Gastrocnemius medialis (tissue), 4 donors: ENCODE results near the gene FPR3. TPM values are rescaled to one million over a fixed set of nuclear protein-coding genes. Genes with fewer than 3 reads are reported as not detected.

Experiments
- ATAC-seq, 2 donors: fragments of 150-250 bp; one replicate each; pipeline ENCODE4 v1.9.1; 2016
- DNase-seq, 2 donors: peaks; one replicate each; pipeline ENCODE4 v3.0.0-alpha.2; 2019
- H3K27ac ChIP-seq, 4 donors: fragments of 200-600 bp; sonication (generic); 1 replicate in 1 of 4; 2 replicates in 3 of 4; pipeline ENCODE4 v1.5.1; 2016 to 2018; ENCODE audit warnings: mild to moderate bottlenecking in 2 of 4, moderate library complexity in 1 of 4
- H3K27me3 ChIP-seq, 3 donors: fragments of 200-600 bp; sonication (generic) in 2 of 3; 1 replicate in 1 of 3; 2 replicates in 2 of 3; pipeline versions ENCODE4 v1.5.1 to v1.6.0; 2016 to 2019; ENCODE audit warnings: mild to moderate bottlenecking in 1 of 3, moderate library complexity in 1 of 3
- H3K36me3 ChIP-seq, 2 donors: fragments of 200-600 bp; sonication (generic) in 1 of 2; one replicate each; pipeline ENCODE4 v1.5.1; 2017 to 2018
- H3K4me1 ChIP-seq, 2 donors: fragments of 200-600 bp; sonication (generic) in 1 of 2; one replicate each; pipeline ENCODE4 v1.5.1; 2016 to 2017; ENCODE audit warnings: mild to moderate bottlenecking in 2 of 2
- H3K4me3 ChIP-seq, 4 donors: fragments of 200-600 bp; sonication (generic) in 3 of 4; 1 replicate in 1 of 4; 2 replicates in 3 of 4; pipeline ENCODE4 v1.5.1; 2016 to 2019; ENCODE audit warnings: mild to moderate bottlenecking in 2 of 4
- H3K9me3 ChIP-seq, 3 donors: fragments of 200-600 bp; sonication (generic) in 2 of 3; 1 replicate in 1 of 3; 2 replicates in 2 of 3; pipeline ENCODE4 v1.5.1; 2016 to 2019
- POLR2A ChIP-seq, 2 donors: fragments of 450-650 bp; IDR thresholded peaks; one replicate each; pipeline ENCODE4 v1.6.1; 2017; ENCODE audit warnings: antibody characterized with exemption in 2 of 2, mild to moderate bottlenecking in 2 of 2, moderate library complexity in 2 of 2
- in situ Hi-C, 4 donors: fragments of 200-750 bp; cut with MboI; loops; one replicate each; pipeline versions ENCODE4 v1.15.0 to v1.8.0; 2017; ENCODE audit warnings: low sequenced_read_pairs in 4 of 4
- intact Hi-C: fragments of 100-400 bp; cut with DNase I; formaldehyde crosslinking; loops from one replicate; pipeline ENCODE4 v1.15.1; 2023; ENCODE audit warnings: low total_unique reads
- total RNA-seq, 4 donors: library from RNA; depleted of rRNA; stranded (reverse); fragments of >200 nt; gene quantifications; one replicate each; pipeline versions ENCODE4 v1.1.0 to v1.2.3, GENCODE V29; 2016
- TF ChIP-seq, protein P1 (sequence below), 5 experiments: fragments of 450-650 bp in 3 of 5; fragments of 200-600 bp in 2 of 5; sonication (generic) in 2 of 5; IDR thresholded peaks in 4 of 5; conservative IDR thresholded peaks in 1 of 5; 1 replicate in 4 of 5; 2 replicates in 1 of 5; pipeline ENCODE4 v1.5.1; 2016 to 2019; ENCODE audit warnings: antibody characterized with exemption in 5 of 5, mild to moderate bottlenecking in 3 of 5, moderate library complexity in 3 of 5

The FPR3 gene
- total RNA-seq, 4 donors from 2014 or later: 0.66 to 2.2 (median 1.4) TPM

DNA sequence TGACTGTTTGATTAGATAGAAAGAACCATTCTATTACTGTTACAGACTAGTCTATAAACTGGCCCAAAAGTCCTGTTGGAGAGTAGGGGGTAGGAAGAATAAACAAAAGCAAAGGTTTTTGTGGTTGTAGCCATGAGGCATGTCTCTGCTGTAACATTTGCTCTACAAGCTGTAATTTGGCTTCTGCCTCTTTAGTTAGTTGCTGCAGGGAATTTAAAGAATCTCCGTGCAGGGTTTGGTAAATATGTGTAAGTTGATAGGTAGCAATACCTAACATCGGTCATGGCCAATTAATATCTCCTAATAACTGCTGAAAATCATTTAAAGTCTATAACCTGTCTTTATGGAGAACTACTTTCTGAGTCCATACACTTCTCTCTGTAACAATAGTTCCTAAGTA is 13.0 kb downstream of the FPR3 start:
- Histone ChIP-seq H3K36me3 (no peaks in the 10 kb centered on the region), H3K27me3 (no peaks in the 10 kb centered on the region), H3K27ac (no peak overlapping the region), H3K9me3 (no peaks in the 10 kb centered on the region), H3K4me3 (no peak overlapping the region), H3K4me1 (no peaks in the 10 kb centered on the region)
- TF ChIP-seq, protein P1, sequence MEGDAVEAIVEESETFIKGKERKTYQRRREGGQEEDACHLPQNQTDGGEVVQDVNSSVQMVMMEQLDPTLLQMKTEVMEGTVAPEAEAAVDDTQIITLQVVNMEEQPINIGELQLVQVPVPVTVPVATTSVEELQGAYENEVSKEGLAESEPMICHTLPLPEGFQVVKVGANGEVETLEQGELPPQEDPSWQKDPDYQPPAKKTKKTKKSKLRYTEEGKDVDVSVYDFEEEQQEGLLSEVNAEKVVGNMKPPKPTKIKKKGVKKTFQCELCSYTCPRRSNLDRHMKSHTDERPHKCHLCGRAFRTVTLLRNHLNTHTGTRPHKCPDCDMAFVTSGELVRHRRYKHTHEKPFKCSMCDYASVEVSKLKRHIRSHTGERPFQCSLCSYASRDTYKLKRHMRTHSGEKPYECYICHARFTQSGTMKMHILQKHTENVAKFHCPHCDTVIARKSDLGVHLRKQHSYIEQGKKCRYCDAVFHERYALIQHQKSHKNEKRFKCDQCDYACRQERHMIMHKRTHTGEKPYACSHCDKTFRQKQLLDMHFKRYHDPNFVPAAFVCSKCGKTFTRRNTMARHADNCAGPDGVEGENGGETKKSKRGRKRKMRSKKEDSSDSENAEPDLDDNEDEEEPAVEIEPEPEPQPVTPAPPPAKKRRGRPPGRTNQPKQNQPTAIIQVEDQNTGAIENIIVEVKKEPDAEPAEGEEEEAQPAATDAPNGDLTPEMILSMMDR (IDR thresholded peaks at IDR 0.05 in 4 of 5, conservative IDR thresholded peaks at IDR 0.05 in 1 of 5): no peak
- TF ChIP-seq POLR2A (IDR thresholded peaks at IDR 0.05): no peak
- ATAC-seq (no peak), DNase-seq (no peak)
- in situ Hi-C loops (no loop called here), intact Hi-C loops (no loop called here)

DNA sequence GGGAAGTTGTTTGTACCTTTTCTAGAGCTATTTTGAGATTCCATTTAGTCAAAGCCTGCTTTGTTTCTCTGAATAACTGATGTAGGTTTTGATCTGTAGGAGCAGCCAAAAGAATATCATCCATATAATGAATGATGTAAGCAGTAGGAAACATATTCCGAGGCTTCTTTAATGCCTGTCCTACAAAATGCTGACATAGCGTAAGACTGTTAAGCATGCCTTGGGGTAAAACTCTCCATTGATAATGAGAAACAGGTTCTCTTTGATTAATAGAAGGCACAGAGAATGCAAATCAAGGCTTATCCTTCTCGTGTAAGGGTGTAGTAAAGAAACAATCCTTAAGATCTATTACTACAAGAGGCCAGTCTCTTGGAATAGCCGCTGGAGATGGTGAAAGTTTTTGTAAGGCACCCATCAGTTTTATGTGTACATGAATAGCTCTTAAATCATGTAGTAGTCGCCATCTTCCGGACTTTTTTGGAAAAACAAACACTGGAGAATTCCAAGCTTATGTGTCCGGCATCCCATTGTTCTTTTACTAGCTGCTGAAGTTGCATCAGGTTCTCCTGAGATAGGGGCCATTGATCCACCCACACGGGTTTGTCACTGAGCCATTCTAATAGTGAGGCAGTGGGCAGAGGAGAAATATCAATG is 13.5 kb downstream of the FPR3 start:
- intact Hi-C loops (no loop called here), in situ Hi-C loops (no loop called here)
- H3K4me1 ChIP-seq: no peaks in the 10 kb centered on the region
- DNase-seq: no peak
- H3K9me3 ChIP-seq: no peaks in the 10 kb centered on the region
- ATAC-seq: no peak
- H3K36me3 ChIP-seq: no peaks in the 10 kb centered on the region
- H3K27ac ChIP-seq: no peak overlapping the region
- TF ChIP-seq, protein P1 (IDR thresholded peaks at IDR 0.05 in 4 of 5, conservative IDR thresholded peaks at IDR 0.05 in 1 of 5): no peak
- no peak for TF ChIP-seq POLR2A (IDR thresholded peaks at IDR 0.05)
- H3K27me3 ChIP-seq: no peaks in the 10 kb centered on the region
- no peak overlapping the region for H3K4me3 ChIP-seq

DNA sequence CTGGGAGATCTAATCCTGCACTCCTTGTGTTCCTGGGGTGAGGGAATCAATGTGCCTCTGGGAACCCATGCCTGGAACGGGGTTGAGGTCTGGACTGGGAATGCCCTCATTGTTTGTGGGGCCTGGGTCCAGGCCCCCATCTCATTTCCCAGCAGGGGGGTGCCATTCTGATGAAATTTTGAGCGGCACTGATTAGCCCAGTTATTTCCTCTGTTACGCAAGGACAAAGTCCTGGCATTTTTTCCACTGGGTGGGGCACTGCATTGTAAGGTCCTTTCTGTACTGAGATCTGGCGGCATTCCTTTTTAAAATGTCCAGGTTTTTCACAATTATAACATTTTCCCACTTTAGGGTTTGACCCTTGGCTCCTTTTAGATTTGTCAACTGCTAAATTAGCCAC is 14.8 kb downstream of the FPR3 start:
- TF ChIP-seq, protein P1 (IDR thresholded peaks at IDR 0.05 in 4 of 5, conservative IDR thresholded peaks at IDR 0.05 in 1 of 5): no peak
- no peak for TF ChIP-seq POLR2A (IDR thresholded peaks at IDR 0.05)
- no peak for ATAC-seq
- H3K27me3 ChIP-seq: no peaks in the 10 kb centered on the region
- H3K36me3 ChIP-seq: no peaks in the 10 kb centered on the region
- DNase-seq: peak in 1 of 2 donors; percentile 19
- in situ Hi-C loops (no loop called here), intact Hi-C loops (no loop called here)
- no peak overlapping the region for H3K27ac ChIP-seq
- no peaks in the 10 kb centered on the region for H3K4me1 ChIP-seq
- no peaks in the 10 kb centered on the region for H3K9me3 ChIP-seq
- no peak overlapping the region for H3K4me3 ChIP-seq

DNA sequence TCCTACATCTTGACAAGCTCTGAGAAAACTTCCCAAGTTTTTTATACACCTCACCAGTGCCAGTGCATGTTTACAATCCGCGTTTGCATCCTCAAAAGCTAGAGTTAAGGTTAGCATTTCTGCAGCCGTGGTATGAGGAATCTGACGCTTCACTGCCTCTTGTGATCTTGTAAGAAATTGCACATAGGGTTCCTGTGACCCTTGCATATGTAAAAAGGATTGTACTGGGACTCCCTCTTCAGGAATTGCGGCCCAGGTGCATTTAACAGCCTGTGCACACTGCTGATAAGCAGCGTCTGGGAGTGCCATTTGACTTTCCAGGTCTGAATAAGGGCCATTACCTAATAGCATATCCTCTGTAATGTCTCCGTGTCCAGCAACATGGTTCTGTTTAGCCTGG is 15.3 kb downstream of the FPR3 start:
- Histone ChIP-seq H3K27ac (no peak overlapping the region), H3K9me3 (no peaks in the 10 kb centered on the region), H3K4me3 (no peak overlapping the region), H3K27me3 (no peaks in the 10 kb centered on the region), H3K4me1 (no peaks in the 10 kb centered on the region), H3K36me3 (no peaks in the 10 kb centered on the region)
- no peak for DNase-seq
- in situ Hi-C loops (no loop called here), intact Hi-C loops (no loop called here)
- no peak for ATAC-seq
- no peak for TF ChIP-seq POLR2A (IDR thresholded peaks at IDR 0.05)
- TF ChIP-seq, protein P1 (IDR thresholded peaks at IDR 0.05 in 4 of 5, conservative IDR thresholded peaks at IDR 0.05 in 1 of 5): no peak

DNA sequence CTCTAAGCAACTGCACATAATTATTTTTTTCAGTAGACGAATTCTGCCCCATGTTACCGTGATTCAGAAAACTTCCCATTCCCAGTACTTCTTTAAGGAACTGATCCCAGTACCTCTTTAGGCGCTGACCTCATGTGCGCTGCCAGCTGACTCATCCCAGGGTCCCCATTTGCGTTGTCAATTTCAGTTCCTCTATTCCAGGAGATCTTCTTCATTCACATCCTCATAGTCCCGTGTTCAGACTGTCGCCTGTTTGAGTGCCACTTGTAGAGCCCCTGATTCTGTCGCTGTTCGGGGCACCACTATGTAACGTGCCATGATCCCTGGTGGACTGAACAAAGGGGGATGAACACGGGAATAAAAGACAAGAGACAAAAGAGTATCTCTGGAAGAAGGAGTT is 16.4 kb downstream of the FPR3 start:
- DNase-seq (peak; percentile 11 to 37), ATAC-seq (no peak)
- Histone ChIP-seq H3K4me3 (no peak overlapping the region), H3K27me3 (no peaks in the 10 kb centered on the region), H3K36me3 (no peaks in the 10 kb centered on the region), H3K27ac (no peak overlapping the region), H3K4me1 (no peaks in the 10 kb centered on the region), H3K9me3 (no peaks in the 10 kb centered on the region)
- TF ChIP-seq POLR2A (IDR thresholded peaks at IDR 0.05): no peak
- TF ChIP-seq, protein P1 (IDR thresholded peaks at IDR 0.05 in 4 of 5, conservative IDR thresholded peaks at IDR 0.05 in 1 of 5): no peak
- in situ Hi-C loops (no loop called here), intact Hi-C loops (no loop called here)
